ENCODE results near the gene POU2F3. TPM values are rescaled to one million over a fixed set of nuclear protein-coding genes. Genes with fewer than 3 reads are reported as not detected.

POU2F3 gene
- total RNA-seq, 1 donor from 2014 or later, result not detected

DNA sequence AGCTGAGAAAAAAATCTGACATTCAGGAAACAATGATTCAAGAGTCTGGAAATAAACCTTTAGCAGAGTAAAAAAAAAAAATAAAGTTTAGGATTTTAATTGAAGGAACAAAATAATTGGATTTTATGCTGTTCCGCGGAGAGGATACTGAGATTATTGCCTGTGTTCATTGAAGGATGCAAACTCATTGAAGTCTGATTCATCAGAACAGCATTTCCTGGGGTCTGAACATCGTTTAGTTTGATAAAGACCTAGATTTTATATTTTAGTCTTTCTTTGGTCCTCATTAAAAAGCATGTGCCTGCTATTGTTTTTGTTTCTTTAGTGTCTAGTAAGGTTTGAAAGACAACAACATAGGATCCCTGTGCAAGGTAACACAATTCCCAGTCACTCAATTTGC, 89.6 kb downstream of the POU2F3 start:
- H3K4me1 Mint-ChIP-seq (ENCODE audit: low read depth, unreplicated experiment), result peaks cover 5% of the 10 kb centered on the region

DNA sequence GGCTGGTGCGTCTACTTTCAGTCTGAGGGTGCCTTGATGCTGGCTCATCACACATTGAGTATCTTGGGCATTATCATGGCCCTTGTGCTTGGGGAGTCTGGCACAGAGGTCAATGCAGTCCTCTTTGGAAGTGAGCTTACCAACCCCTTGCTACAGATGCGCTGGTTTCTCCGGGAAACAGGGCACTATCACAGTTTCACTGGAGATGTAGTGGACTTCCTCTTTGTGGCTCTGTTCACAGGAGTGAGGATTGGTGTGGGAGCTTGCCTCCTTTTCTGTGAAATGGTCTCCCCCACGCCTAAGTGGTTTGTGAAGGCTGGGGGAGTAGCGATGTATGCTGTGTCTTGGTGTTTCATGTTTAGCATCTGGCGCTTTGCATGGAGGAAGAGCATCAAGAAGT, 90.1 kb downstream of the POU2F3 start:
- Mint-ChIP-seq H3K4me1 (ENCODE audit: low read depth, unreplicated experiment) (peaks cover 8% of the 10 kb centered on the region), H3K27ac (ENCODE audit: unreplicated experiment) (no peak overlapping the region), H3K9me3 (ENCODE audit: unreplicated experiment) (peaks cover 2% of the 10 kb centered on the region), H3K27me3 (ENCODE audit: unreplicated experiment) (peaks cover 4% of the 10 kb centered on the region), H3K4me3 (ENCODE audit: unreplicated experiment) (no peak overlapping the region), H3K36me3 (ENCODE audit: unreplicated experiment) (no peaks in the 10 kb centered on the region)
- DNase-seq, result no peak
- TF ChIP-seq, protein P1, sequence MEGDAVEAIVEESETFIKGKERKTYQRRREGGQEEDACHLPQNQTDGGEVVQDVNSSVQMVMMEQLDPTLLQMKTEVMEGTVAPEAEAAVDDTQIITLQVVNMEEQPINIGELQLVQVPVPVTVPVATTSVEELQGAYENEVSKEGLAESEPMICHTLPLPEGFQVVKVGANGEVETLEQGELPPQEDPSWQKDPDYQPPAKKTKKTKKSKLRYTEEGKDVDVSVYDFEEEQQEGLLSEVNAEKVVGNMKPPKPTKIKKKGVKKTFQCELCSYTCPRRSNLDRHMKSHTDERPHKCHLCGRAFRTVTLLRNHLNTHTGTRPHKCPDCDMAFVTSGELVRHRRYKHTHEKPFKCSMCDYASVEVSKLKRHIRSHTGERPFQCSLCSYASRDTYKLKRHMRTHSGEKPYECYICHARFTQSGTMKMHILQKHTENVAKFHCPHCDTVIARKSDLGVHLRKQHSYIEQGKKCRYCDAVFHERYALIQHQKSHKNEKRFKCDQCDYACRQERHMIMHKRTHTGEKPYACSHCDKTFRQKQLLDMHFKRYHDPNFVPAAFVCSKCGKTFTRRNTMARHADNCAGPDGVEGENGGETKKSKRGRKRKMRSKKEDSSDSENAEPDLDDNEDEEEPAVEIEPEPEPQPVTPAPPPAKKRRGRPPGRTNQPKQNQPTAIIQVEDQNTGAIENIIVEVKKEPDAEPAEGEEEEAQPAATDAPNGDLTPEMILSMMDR (IDR thresholded peaks at IDR 0.05; ENCODE audit: partially characterized antibody, unreplicated experiment), result no peak

More for the DNA sequence above, 89.6 kb downstream of the POU2F3 start:
- H3K36me3 Mint-ChIP-seq (ENCODE audit: unreplicated experiment), result no peaks in the 10 kb centered on the region
- no peak for DNase-seq
- H3K9me3 Mint-ChIP-seq (ENCODE audit: unreplicated experiment), result peaks cover 5% of the 10 kb centered on the region
- H3K4me3 Mint-ChIP-seq (ENCODE audit: unreplicated experiment), result no peak overlapping the region
- H3K27me3 Mint-ChIP-seq (ENCODE audit: unreplicated experiment), result peaks cover 7% of the 10 kb centered on the region
- no peak overlapping the region for H3K27ac Mint-ChIP-seq (ENCODE audit: unreplicated experiment)
- TF ChIP-seq, protein P1 (IDR thresholded peaks at IDR 0.05; ENCODE audit: partially characterized antibody, unreplicated experiment), result no peak

DNA sequence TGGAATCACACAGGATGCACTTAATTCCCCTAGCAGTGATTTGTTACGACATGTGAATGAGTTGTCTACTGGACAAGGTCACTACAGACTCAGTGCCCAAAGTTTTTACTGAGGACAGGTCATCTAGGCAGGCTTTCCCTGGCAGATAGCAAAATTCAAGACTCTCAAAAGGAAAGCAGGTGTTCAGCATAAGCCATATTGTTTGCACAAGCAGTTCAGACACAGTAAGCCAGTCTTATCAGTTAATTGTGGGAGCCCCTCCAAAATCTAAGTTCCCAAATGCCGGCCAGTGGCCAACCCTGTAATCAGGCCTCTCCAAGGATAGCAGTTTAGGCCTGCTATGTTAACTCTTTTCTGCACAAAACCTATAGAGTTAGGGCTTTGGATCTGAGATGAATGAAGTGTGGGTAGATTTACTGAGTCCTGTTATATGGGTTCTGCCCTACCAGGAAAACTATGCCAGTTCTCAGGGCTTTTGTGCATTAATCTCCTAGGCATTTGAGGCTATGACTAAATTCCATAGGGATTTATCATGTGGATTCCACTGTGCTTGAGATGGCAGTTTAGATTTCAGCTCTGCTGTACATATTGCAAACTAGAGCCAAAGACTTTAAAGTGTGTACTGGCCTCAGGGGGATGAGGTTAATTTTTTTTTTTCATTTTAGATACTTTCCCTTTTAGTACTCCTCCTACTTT, 91.5 kb downstream of the POU2F3 start:
- TF ChIP-seq, protein P1 (IDR thresholded peaks at IDR 0.05; ENCODE audit: partially characterized antibody, unreplicated experiment), result no peak
- Mint-ChIP-seq H3K9me3 (ENCODE audit: unreplicated experiment) (no peaks in the 10 kb centered on the region), H3K27ac (ENCODE audit: unreplicated experiment) (no peak overlapping the region)

DNA sequence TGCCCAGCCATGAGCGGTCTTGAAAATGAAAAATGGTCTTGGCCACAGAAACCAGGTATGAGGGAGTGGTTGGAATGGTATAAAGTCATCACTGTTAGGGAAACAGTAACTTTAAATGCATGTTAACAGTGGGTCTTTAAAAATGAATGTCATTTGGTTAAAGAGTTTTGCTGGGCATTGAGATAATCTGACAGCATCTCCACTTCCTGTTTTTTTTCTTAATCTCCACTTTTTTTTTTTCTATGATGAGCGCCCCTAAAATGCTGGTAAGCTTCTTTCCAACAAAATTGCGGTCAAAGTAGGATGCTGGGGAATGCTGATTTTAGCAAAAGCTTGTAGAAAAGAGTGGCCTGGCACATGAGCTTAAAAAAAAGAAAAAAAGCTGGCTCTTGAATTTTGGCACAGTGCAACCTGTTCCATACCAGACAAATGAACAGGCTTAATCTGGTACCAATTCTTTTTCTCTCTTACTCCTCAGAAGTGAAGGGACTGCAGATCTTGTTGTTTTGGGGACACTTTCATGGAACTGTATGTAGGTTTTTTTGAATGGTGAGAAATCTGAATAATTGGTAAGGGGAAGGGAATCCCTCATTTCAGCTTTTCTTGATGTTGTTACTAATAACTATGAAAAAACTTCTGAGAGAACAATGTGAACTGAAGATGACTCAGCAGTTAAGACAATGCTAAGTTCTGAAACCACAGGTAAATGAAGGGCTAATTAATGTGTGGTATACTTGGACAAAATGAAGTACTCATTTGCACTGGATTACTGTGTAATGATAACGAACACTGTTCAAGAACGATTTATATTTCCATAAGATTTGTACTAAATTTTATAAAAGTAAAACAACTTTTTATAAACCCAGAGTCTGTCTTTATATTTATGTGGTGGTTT, 93.1 kb downstream of the POU2F3 start:
- DNase-seq, result no peak
- Mint-ChIP-seq H3K4me3 (ENCODE audit: unreplicated experiment) (no peak overlapping the region), H3K36me3 (ENCODE audit: unreplicated experiment) (no peaks in the 10 kb centered on the region), H3K9me3 (ENCODE audit: unreplicated experiment) (peaks cover 3% of the 10 kb centered on the region), H3K4me1 (ENCODE audit: low read depth, unreplicated experiment) (peaks cover 13% of the 10 kb centered on the region), H3K27ac (ENCODE audit: unreplicated experiment) (no peak overlapping the region), H3K27me3 (ENCODE audit: unreplicated experiment) (peaks cover 3% of the 10 kb centered on the region)
- TF ChIP-seq, protein P1 (IDR thresholded peaks at IDR 0.05; ENCODE audit: partially characterized antibody, unreplicated experiment), result no peak

More for the DNA sequence above, 91.5 kb downstream of the POU2F3 start:
- no peak for DNase-seq
- H3K4me1 Mint-ChIP-seq (ENCODE audit: low read depth, unreplicated experiment), result peaks cover 5% of the 10 kb centered on the region
- no peaks in the 10 kb centered on the region for H3K27me3 Mint-ChIP-seq (ENCODE audit: unreplicated experiment)
- no peaks in the 10 kb centered on the region for H3K36me3 Mint-ChIP-seq (ENCODE audit: unreplicated experiment)
- H3K4me3 Mint-ChIP-seq (ENCODE audit: unreplicated experiment), result no peak overlapping the region

Measured in glutamatergic neuron (in vitro differentiated cells).